ENCODE measurements around the gene NSD2. TPM values are rescaled to one million over a fixed set of nuclear protein-coding genes. Genes with fewer than 3 reads are reported as not detected.

The NSD2 gene
- total and polyA plus RNA-seq, 9 of the 15 experiments (the other 6 are each of a cell fraction or from before 2014, with no cell fraction given): 6.4 to 126 (median 58.8) TPM

GRCh38 chr4:2008921-2009650 is 137.9 kb downstream of the NSD2 start, which contains the start of gene NELFA (continued):
- TF ChIP-seq RNF219 (CRISPR knock-in tag; IDR thresholded peaks at IDR 0.05) (no peak), TCF7 (IDR thresholded peaks at IDR 0.05; ENCODE audit: borderline replicate concordance) (peak; percentile 41; the same call in 1 of the 2 replicates), SIN3B (IDR thresholded peaks at IDR 0.05; ENCODE audit: low read depth) (peak; percentile 81), ZNF224 (CRISPR knock-in tag; IDR thresholded peaks at IDR 0.05) (no peak), TAF9B (IDR thresholded peaks at IDR 0.05; ENCODE audit: partially characterized antibody) (peak; percentile 99), RBBP5 (IDR thresholded peaks at IDR 0.05; ENCODE audit: borderline replicate concordance, insufficient read depth, low read length, poor library complexity, severe bottlenecking) (peak; percentile 98), POLR2AphosphoS5 (IDR thresholded peaks at IDR 0.05; ENCODE audit: control insufficient read depth, insufficient read depth, low read depth, low read length) (peak; percentile 60; the same call in 1 of the 2 replicates), PML (IDR thresholded peaks at IDR 0.05; ENCODE audit: low read length) (peak; percentile 35; the same call in 1 of the 2 replicates), HLTF (IDR thresholded peaks at IDR 0.05) (no peak), ZFP1 (CRISPR knock-in tag; IDR thresholded peaks at IDR 0.05) (no peak), GTF2E2 (tag; IDR thresholded peaks at IDR 0.05) (peak; percentile 83; the same call in 1 of the 2 replicates), RBM34 (IDR thresholded peaks at IDR 0.05; ENCODE audit: borderline replicate concordance, insufficient read depth, low read length) (peak; percentile 61; the same call in 1 of the 2 replicates), HSF4 (CRISPR knock-in tag; IDR thresholded peaks at IDR 0.05; ENCODE audit: borderline replicate concordance) (no peak), NUFIP1 (IDR thresholded peaks at IDR 0.05; ENCODE audit: partially characterized antibody) (no peak), CTBP1 (IDR thresholded peaks at IDR 0.05; ENCODE audit: borderline replicate concordance) (peak; percentile 94), KDM1A (IDR thresholded peaks at IDR 0.05) (no peak), ELF1 (tag; IDR thresholded peaks at IDR 0.05) (peak; percentile 40; the same call in 1 of the 2 replicates), ZNF197 (CRISPR knock-in tag; IDR thresholded peaks at IDR 0.05; ENCODE audit: low read depth) (peak; percentile 94), ZNF830 (CRISPR knock-in tag; IDR thresholded peaks at IDR 0.05) (no peak), NR2C1 (IDR thresholded peaks at IDR 0.05) (peak; percentile 92), NR2C1 (tag; IDR thresholded peaks at IDR 0.05) (peak; percentile 70), CAMTA2 (CRISPR knock-in tag; conservative IDR thresholded peaks at IDR 0.05) (0 out of 2 replicates have a peak, but pooled peaks have one; percentile 55), ZNF696 (CRISPR knock-in tag; conservative IDR thresholded peaks at IDR 0.05) (no peak), POLR2AphosphoS2 (IDR thresholded peaks at IDR 0.05; ENCODE audit: low read length) (no peak; the same call in 1 of the 2 replicates), ZNF589 (CRISPR knock-in tag; IDR thresholded peaks at IDR 0.05; ENCODE audit: low read depth) (0 out of 2 replicates have a peak, but pooled peaks have one; percentile 63), ZNF121 (CRISPR knock-in tag; conservative IDR thresholded peaks at IDR 0.05) (no peak), CXXC5 (CRISPR knock-in tag; IDR thresholded peaks at IDR 0.05) (peak; percentile 95), ATF1 (CRISPR knock-in tag; IDR thresholded peaks at IDR 0.05) (peak; percentile 93), ATF1 (tag; IDR thresholded peaks at IDR 0.05) (peak; percentile 100), BCOR (IDR thresholded peaks at IDR 0.05) (no peak)

Measured in K562 (cell line).